GM18867 (cell line): ENCODE data around the gene BOK.
"Not testable (repeated sequence)": the region's sequence is repeated elsewhere in the genome, so short reads cannot be mapped to it uniquely, and the experiment has no call there.

ENCODE experiments used
- ATAC-seq: cut with Tn5 transposase; IDR thresholded peaks from one replicate; pipeline ENCODE4 v1.9.1; 2021; ENCODE audit warnings: mild to moderate bottlenecking, moderate library complexity; ENCODE audit not compliant: unreplicated experiment

BOK gene

GRCh38 chr2:241571821-241572620 lies 13.5 kb downstream of the BOK start:
- ATAC-seq = no peak

DNA sequence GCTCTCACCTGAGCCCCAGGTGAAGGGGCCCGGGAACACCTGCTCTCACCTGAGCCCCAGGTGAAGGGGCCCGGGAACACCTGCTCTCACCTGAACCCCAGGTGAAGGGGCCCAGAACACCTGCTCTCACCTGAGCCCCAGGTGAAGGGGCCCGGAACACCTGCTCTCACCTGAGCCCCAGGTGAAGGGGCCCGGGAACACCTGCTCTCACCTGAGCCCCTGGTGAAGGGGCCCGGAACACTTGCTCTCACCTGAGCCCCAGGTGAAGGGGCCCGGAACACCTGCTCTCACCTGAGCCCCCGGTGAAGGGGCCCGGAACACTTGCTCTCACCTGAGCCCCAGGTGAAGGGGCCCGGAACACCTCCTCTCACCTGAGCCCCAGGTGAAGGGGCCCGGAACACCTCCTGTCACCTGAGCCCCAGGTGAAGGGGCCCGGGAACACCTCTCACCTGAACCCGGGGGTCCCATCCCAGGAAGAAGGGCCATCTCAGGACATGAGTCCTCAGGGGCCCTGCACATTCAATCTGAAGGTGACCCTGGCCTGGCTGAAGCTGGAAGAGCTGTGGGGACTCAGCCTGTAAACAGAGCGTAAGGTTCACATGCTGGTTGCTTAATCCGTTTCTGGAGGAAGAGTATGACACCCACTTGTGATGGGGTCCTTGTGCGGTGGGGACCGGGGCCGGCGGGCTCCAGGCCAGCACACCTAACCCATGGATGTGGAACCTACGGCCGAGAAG lies 14.5 kb downstream of the BOK start:
- not testable (repeated sequence) for ATAC-seq

DNA sequence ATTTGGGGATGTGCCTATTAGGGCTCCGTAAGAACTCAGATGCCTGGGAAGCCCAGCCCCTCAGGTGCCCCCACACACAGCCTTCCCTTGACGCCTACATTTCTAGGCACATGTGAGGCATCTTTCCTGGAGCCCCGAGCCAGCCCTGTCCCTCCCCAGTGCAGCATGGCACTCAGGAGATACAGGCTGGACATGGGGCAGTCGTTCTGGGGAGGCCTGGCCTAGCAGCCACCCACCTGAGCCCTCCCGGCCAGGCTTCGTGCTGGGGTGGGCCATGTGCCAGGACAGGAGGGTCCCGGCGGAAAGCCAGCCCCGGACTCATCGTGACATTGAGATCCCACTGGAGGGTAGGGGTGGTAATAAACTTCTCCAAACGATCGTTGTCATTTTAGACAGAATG lies 15.2 kb downstream of the BOK start:
- no peak for ATAC-seq

DNA sequence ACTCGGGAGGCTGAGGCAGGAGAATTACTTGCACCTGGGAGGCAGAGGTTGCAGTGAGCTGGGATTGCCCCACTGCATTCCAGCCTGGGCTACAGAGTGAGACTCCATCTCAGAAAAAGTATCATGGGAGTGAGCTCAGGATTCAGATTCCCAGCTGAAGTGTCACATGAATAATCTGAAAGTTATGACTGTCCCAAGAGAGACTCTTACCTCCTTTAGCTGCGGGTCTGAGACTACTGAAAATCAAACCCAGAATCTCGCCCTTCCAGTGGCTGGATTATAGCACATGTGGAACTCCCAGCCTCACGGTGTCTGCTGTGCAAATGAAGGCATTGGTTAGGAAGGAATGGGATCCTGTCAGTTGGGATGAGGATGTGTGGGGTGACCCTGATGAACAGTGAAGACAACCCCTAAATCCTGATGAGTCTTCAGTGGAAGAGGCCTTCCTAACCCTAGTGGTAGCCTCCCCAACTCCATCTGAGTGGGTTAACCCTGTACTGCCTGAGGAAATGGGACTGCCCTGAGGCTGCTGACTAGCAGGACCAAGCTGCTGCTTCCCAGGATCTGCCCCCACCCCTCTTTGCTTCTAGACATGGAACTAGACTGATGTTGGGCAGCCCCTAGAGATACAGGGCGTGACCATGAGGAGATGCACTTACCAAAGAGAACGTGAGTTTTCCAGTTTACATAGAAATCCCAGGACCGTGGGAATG lies 16.5 kb downstream of the BOK start:
- no peak for ATAC-seq

GRCh38 chr2:241575624-241576292 lies 17.2 kb downstream of the BOK start:
- no peak for ATAC-seq

GRCh38 chr2:241576293-241576654 lies 17.7 kb downstream of the BOK start:
- ATAC-seq = no peak

DNA sequence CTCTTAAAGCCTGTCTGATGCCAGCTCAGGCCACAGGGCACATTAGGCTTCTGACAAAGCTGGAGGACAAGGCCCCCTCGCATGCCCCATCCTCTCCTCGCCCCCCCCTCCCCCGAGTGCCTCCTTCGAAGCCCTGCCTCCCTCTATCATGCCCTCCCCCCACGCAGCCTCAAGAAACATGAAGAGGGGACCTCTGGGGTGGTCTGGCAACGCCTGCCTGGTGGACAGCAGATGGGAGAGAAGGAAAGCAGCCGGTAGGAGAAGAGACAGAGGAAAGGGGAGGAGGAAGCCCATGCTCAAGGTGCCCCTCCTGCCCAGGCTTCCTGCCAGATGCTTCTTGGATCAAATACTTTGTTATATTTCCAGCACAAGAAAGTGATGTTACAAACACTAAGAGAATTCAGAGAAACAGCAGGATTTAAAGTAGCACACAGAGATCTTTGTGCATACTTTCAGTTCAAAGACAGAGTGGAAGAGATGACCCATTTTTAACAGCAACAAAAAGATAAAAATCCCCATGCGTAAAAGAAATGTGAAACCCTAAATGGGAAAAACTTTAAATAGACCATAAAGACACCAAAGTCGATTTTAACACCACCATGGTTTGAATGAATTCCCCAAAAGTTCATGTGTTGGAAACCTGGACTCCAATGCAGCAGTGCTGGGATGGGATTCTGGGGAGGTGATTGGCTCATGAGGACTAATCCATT lies 19.0 kb downstream of the BOK start:
- no peak for ATAC-seq

GRCh38 chr2:241579281-241579680 lies 20.7 kb downstream of the BOK start:
- ATAC-seq = no peak

DNA sequence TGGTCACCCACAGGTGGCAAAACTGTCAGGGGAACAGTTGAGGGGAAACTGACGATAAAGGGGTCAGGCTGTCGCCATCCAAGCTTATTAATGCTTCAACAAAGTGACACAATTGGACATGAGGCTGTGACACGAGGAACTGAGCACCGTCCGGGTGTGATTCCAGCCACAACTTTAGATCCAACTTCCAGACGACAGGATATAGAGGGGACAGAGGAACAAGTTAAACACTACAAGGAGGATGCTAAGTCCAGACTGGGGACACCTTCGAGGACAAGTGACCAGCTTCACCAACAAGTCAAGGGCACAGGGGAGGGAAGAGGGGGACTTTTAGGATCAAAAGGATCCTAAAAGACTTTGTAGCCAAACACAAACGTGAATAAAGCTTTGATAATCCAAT lies 23.8 kb downstream of the BOK start:
- ATAC-seq = no peak

DNA sequence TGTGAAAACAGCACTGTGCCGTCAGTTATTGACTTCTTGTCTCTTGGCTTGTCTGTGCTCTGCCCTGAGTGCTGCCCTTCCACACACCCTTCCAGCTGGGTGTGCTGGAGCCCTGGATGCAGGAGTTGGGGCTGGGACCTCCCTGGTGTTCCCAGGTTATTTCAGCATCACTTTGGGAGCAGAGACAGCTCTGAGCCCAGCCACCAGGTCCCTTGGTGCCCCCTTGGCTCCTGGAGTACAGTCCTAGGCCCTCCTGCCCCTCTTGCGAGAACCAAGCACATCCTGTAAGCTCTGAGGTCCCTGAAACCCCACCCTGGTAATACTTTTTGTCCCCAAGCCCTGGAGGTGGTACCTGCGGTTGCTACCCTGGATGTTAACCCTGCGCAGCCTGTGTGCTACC lies 24.3 kb downstream of the BOK start:
- ATAC-seq = no peak

GRCh38 chr2:241584436-241584835 lies 25.9 kb downstream of the BOK start:
- no peak for ATAC-seq

DNA sequence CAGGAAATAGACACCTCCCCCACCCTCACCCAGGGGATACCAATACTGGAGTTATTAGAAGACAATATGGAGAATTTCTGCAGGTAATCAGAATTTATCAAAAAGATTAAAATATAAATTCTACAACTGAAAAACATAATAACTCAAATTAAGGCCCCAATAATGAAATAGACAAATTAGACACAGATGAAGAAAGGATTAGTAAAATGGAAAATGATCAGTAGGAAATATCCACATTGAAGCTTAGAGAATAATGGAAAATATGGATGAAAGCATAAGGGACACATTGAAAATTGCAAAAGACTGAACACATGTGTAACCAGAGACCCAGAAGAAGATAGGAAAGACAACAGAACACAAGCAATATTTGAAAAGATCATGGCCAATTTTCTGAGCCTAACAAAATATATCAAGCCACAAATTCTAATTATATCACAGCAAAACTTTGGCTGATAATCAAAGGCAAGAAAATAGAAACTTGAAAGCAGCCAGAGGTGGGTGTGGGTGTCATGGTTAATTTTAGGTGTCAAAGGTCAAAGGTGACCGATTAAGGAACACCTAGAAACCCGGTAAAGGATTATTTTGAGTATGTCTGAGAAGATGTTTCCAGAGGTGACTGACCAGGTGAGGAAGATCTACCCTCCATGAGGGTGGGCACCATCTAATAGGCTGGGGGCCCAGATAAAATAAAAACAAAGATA lies 28.2 kb downstream of the BOK start:
- ATAC-seq = no peak

DNA sequence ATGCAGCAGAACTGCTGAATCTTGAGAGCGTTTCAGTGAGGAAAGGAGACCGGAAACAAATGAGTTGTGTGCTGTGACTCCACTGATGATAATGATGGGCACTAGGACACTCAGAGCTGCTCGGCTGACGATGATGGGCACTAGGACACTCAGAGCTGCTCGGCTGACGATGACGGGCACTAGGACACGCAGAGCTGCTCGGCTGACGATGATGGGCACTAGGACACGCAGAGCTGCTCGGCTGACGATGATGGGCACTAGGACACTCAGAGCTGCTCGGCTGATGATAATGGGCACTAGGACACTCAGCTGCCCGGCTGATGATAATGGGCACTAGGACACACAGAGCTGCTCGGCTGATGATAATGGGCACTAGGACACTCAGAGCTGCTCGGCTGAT lies 31.3 kb downstream of the BOK start:
- ATAC-seq = not testable (repeated sequence)

- not testable (repeated sequence) for ATAC-seq
Observed at GRCh38 chr2:241590496-241591455, 32.2 kb downstream of the BOK start.

DNA sequence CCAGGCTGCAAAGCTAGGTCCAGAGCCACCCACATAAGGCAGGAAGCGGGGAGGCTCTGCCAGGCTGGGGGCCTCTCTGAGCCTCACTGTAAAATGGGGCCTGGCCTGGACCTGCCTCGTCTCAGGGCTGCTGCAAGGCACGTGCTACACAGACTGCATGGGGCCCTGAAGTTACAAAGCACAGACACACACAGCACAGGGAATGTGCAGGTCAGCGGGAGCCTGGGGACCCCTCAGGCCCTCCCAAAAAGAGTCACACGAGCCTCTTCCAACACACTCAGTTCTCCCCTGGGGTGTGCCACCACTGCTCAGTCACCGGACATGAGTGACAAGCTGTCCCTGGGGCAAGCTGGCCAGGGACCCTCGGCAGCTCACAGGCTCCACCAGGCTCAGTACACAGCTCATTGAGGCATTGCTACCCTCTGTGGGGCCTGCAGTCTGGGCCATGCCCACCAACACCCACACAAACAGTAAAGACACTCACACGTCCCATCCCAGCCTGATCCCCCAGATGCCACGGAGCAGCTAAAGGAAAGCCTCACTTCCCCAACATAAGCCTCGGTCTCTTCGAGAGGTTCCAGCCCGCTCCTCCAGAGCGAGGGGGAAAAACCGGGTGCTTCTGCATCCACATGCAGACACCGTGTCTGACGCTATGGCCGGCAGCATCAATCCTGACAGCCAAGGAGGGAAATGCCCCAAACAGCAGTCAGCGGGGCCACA lies 33.7 kb downstream of the BOK start:
- ATAC-seq = no peak

- no peak for ATAC-seq
Observed at GRCh38 chr2:241593271-241593670, 34.7 kb downstream of the BOK start.

- ATAC-seq = no peak
Observed at GRCh38 chr2:241595600-241596140, 37.1 kb downstream of the BOK start.

GRCh38 chr2:241597561-241597960 lies 39.0 kb downstream of the BOK start:
- ATAC-seq = no peak
